ENCODE measurements around the gene CD80. TPM values are rescaled to one million over a fixed set of nuclear protein-coding genes. Genes with fewer than 3 reads are reported as not detected.

Gene CD80
- total RNA-seq, 4 donors from 2014 or later = 0.65 to 4.4 (median 2.0) TPM

DNA sequence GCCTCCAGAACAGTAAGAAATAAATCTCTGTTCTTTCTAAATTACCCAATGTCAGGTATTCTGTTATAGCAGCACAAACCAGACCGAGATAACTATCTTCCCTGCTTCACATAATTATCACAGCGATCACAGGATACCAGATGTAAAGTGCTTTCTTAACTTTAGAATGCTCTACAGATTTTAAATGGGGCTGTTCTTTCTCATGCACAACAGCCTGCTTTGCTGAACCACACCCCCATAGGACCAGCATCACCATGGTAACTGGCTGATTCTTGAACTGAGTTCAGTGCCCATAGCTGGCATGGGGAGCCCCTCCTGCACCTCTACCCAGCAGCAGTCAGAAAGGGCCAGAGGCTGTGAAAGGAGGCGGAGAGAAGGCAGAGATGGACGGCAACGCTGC is 7.8 kb downstream of the CD80 start:
- TF ChIP-seq CTCF (IDR thresholded peaks at IDR 0.05; ENCODE audit: low read depth) = no peak

GRCh38 chr3:119550192-119550910 is 9.1 kb downstream of the CD80 start:
- no peak for TF ChIP-seq CTCF (IDR thresholded peaks at IDR 0.05; ENCODE audit: low read depth)

- TF ChIP-seq CTCF (IDR thresholded peaks at IDR 0.05; ENCODE audit: low read depth) = no peak
These were observed 11.1 kb downstream of the CD80 start for GRCh38 chr3:119548341-119548740.

GRCh38 chr3:119547227-119547626 is 12.2 kb downstream of the CD80 start:
- TF ChIP-seq CTCF (IDR thresholded peaks at IDR 0.05; ENCODE audit: low read depth) = no peak

GRCh38 chr3:119543147-119543546 is 16.3 kb downstream of the CD80 start:
- no peak for TF ChIP-seq CTCF (IDR thresholded peaks at IDR 0.05; ENCODE audit: low read depth)

GRCh38 chr3:119542168-119542767 is 17.1 kb downstream of the CD80 start:
- TF ChIP-seq CTCF (IDR thresholded peaks at IDR 0.05; ENCODE audit: low read depth) = no peak

GRCh38 chr3:119541547-119541946 is 17.9 kb downstream of the CD80 start:
- TF ChIP-seq CTCF (IDR thresholded peaks at IDR 0.05; ENCODE audit: low read depth) = no peak
